ENCODE results near the gene MAPT.

MAPT gene

GRCh38 chr17:46008591-46008990 lies 114.2 kb downstream of the MAPT start:
- POLR2A ChIA-PET (ENCODE audit: low non-redundant PET), result no interaction called here
- DNase-seq (ENCODE audit: low spot score), result no peak
- CTCF ChIA-PET, result no interaction called here

GRCh38 chr17:46009681-46010596 lies 115.6 kb downstream of the MAPT start:
- CTCF ChIA-PET, result interaction anchor here (0.6 to 0.8 kb wide), 3 partner anchors 9 to 422 kb away, joined by 3 read pairs; no protein-coding TSS in a partner anchor
- peak; percentile 75 for DNase-seq (ENCODE audit: low spot score)
- POLR2A ChIA-PET (ENCODE audit: low non-redundant PET), result no interaction called here
- H3K27ac ChIP-seq, result no peak overlapping the region
- TF ChIP-seq CTCF (conservative IDR thresholded peaks at IDR 0.05; ENCODE audit: low read depth), result no peak

More at GRCh38 chr17:46008591-46008990, 114.2 kb downstream of the MAPT start:
- no peak overlapping the region for H3K27ac ChIP-seq
- no peak for TF ChIP-seq CTCF (conservative IDR thresholded peaks at IDR 0.05; ENCODE audit: low read depth)

- CTCF ChIA-PET, result interaction anchor here (0.6 to 0.8 kb wide), 3 partner anchors 8 to 423 kb away, joined by 3 read pairs; no protein-coding TSS in a partner anchor
- no peak overlapping the region for H3K27ac ChIP-seq
- no peak for DNase-seq (ENCODE audit: low spot score)
- POLR2A ChIA-PET (ENCODE audit: low non-redundant PET), result no interaction called here
- no peak for TF ChIP-seq CTCF (conservative IDR thresholded peaks at IDR 0.05; ENCODE audit: low read depth)
These were observed 116.3 kb downstream of the MAPT start for GRCh38 chr17:46010597-46011186.

GRCh38 chr17:46011711-46012505 lies 117.6 kb downstream of the MAPT start:
- DNase-seq (ENCODE audit: low spot score), result no peak
- ChIA-PET CTCF (interaction anchor here (0.6 to 0.7 kb wide), 2 partner anchors 120 to 767 kb away, joined by 3 read pairs; no protein-coding TSS in a partner anchor), POLR2A (ENCODE audit: low non-redundant PET) (no interaction called here)
- no peak overlapping the region for H3K27ac ChIP-seq
- TF ChIP-seq CTCF (conservative IDR thresholded peaks at IDR 0.05; ENCODE audit: low read depth), result no peak

- H3K27ac ChIP-seq, result no peak overlapping the region
- no peak for DNase-seq (ENCODE audit: low spot score)
- CTCF ChIA-PET, result no interaction called here
- POLR2A ChIA-PET (ENCODE audit: low non-redundant PET), result no interaction called here
- TF ChIP-seq CTCF (conservative IDR thresholded peaks at IDR 0.05; ENCODE audit: low read depth), result no peak
These were observed 118.2 kb downstream of the MAPT start for GRCh38 chr17:46012506-46013079.

- no peak for DNase-seq (ENCODE audit: low spot score)
- ChIA-PET POLR2A (ENCODE audit: low non-redundant PET) (no interaction called here), CTCF (no interaction called here)
- no peak for TF ChIP-seq CTCF (conservative IDR thresholded peaks at IDR 0.05; ENCODE audit: low read depth)
- H3K27ac ChIP-seq, result no peak overlapping the region
These were observed 118.8 kb downstream of the MAPT start for GRCh38 chr17:46013127-46013501.
